Stimulated activated CD8-positive, alpha-beta memory T cell treated with anti-CD3 and anti-CD28 coated beads, Interleukin-4, amount 100 ng/mL, for 1 hour (primary cell): Measurements from ENCODE around the gene SCN11A.
"Not testable (repeated sequence)": the region's sequence is repeated elsewhere in the genome, so short reads cannot be mapped to it uniquely, and the experiment has no call there.

Source experiments
- DNase-seq, 2 donors: peaks; one replicate each; pipeline ENCODE4 v3.0.0-alpha.2; 2020; ENCODE audit warnings: low read depth in 2 of 2, low spot score in 1 of 2

SCN11A gene

DNA sequence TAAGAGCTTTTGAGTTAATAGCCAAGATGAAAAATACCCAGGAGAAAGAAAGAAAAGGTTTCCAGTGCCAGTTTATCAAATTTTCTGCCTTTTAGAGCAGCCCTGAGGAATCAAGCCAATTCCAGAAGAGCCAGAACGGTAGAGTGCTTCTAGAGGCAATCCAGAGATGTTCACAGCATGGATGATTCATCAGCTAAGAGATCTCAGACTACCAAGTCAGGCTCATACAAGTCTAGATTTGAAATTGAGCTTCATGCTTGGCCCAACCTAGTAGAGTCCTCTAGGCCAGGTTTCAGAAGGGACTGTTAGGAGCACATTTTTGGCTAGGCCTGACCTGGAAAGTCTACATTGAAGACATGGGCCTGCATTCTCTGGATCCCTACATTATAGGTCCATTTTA, 15.5 kb upstream of the SCN11A start:
- no peak for DNase-seq

- no peak for DNase-seq
Observed at GRCh38 chr3:39065197-39065596, 13.5 kb upstream of the SCN11A start.

DNA sequence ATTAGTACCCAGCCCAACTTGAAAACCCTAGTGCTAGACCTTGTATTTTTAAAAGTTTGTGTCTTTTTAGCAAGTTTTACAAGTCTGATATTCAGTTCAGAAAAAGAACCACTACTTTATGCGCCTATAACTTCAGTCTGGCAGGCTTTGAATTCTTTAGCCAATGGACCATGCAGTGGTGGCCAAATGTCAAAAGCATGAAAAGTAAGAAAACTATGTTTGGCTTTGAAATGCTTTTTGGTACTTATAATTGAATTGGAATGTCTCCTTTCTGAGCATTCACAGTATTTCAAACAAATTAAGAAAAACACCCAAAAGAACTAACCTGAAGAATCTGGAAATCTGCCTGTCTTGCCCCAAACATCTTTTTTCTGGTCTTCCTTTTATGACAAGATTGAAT, 12.9 kb upstream of the SCN11A start:
- no peak for DNase-seq

- DNase-seq = no peak
Observed at GRCh38 chr3:39063143-39063542, 11.4 kb upstream of the SCN11A start.

DNA sequence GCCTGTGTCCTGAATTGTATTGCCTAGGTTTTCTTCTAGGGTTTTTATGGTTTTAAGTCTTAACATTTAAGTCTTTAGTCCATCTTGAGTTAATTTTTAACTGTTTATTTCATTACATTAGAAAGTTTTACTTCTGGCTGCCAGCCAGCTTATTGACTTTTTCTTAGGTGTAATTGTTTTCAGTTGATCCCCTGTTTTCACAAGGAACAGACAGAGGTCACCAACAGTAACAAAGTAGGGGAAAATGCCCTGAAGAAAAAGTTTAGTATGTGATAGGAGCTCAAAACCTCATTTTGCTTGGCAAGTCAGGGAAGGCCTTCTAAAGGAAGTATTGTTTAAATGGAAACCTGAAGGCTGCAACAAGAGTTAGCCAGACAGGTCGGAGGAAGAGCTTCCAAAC, 10.4 kb upstream of the SCN11A start:
- no peak for DNase-seq

DNA sequence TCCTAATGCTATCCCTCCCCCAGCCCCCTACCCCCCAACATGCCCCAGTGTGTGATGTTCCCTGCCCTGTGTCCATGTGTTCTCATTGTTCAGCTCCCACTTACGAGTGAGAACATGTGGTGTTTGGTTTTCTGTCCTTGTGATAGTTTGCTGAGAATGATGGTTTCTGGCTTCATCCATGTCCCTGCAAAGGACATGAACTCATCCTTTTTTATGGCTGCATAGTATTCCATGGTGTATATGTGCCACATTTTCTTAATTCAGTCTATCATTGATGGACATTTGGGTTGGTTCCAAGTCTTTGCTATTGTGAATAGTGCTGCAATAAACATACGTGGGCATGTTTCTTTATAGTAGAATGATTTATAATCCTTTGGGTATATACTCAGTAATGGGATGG, 9.5 kb upstream of the SCN11A start:
- DNase-seq = not testable (repeated sequence)

GRCh38 chr3:39056151-39056550, 4.4 kb upstream of the SCN11A start:
- DNase-seq = no peak

- no peak for DNase-seq
Observed at GRCh38 chr3:39053696-39054095, 2.0 kb upstream of the SCN11A start.

DNA sequence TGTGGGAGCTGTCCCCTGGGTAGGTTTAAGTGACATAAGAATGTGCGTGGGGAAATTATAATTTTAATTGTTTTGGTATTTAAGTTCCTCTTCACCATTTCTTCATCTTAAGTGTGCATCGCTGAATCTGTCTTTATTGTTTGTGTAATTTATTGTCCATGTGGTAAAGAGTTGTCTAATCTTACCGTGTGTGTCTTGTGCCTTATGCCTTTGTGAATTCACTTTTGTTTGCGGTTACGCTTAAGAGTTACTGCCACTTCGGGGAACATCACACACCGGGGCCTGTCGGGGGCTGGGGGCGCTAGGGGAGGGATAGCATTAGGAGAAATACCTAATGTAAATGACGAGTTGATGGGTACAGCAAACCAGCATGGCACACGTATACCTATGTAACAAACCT, 839 bp upstream of the SCN11A start:
- DNase-seq = no peak

DNA sequence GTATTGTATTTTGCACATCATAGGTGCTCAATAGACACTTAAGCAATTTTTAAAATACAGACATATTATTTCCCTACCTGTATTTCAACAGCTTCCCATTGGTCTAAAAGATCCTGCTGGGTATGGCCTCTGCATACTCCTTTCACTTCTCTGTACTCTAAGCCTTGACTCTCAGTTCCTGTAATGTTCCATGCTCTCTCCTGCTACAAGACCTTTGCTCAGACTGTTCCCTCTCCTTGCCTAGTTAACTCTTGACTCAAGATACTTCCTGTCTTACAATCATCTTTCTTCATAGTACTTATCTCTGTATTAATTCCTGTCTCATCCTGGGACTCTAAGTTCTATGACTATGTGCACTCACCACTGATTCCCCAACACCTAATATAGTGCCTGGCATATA, 1.7 kb downstream of the SCN11A start:
- no peak for DNase-seq

DNA sequence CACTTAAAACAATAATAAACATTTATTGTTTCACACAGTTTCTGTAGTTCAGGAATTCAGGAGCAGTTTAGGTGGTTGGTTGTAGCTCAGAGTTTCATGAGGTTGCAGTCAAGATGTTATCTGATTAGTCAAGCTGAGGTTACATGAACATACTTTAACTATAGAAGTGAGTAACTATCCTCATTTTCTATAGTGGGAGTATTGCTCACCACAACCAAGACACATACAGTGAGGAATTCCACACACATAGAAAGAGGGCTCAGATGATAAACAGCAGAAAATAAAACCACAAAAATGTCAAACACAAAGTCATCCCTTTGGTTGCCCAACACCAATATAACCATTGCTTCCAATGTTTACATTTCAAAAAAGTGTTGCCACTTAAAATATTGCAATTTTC, 13.6 kb downstream of the SCN11A start:
- no peak for DNase-seq

GRCh38 chr3:39029556-39029955, 22.2 kb downstream of the SCN11A start:
- DNase-seq = no peak

GRCh38 chr3:39028546-39028945, 23.2 kb downstream of the SCN11A start:
- DNase-seq = no peak

GRCh38 chr3:39025222-39025970, 26.3 kb downstream of the SCN11A start:
- no peak for DNase-seq

DNA sequence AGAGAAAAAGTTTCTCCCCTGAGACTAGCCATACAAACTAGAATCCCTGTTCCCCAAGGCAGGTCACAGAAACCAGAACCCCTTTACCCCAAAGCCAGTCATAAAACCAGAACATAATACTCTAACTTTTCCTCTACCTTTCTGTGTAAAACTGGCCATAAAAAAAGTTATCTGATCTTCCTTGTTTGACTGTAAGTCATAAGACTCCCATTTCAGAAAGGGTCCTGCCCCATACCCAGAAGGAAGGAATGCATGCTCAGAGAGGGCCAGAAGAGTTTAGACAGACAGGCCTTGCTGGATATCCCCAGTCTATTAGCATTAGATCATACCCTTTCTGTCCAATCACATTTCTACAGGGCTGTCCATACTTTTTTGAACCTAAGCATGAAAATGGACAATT, 27.2 kb downstream of the SCN11A start:
- DNase-seq = no peak

DNA sequence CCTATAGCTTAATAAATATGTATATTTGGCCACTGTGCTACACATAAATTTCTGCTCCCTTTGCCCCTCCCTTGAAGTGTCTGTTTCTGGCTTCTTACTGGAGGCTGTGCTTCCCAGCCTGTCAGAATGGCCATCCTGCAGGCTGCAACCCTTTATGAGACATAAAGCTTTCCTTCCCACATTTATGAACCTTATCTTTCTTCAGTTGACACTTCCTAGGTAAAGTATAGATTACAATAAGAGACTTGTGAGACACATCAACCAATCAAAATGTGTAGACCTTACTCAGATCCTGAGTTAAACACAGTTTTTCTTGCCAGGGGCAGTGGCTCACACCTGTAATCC, 29.5 kb downstream of the SCN11A start:
- DNase-seq = no peak

GRCh38 chr3:39021465-39022285, 30.1 kb downstream of the SCN11A start:
- DNase-seq = no peak

DNA sequence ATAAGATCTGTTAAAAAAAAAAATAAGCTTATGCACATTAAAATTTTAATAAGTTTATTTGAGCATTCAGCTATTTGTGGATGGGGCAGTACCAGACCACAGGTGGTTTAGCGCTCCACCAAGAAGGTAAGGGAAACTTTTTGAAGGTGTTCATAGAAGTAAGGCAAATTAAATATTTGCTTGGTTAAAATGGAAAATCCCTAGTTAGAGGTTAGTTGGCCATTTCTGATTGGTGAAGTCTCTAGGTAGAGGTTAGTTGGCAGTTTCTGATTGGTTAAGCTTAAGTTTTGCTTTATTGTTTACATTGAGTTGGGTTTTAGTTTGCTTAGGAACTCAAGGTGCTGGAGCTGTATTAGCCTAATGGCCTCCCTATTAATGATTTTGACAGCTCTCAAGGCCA, 30.7 kb downstream of the SCN11A start:
- no peak for DNase-seq

DNA sequence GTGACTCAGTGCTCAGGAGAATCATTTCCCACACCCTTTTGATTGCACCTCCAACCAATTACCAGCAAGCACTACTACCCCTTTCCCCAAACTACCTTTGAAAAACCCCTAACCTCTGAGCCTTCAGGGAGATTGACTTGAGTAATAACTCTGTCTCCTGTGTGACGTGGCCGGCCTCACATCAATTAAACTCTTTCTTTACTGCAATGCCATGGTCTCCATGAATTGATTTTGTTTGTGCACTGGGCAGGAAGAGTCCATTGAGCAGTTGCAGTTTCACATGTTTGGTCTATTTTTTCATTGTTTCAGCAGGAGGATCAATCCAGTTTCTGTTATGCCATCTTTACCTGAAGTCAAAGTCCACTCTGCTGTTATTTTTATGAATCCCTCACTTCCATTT, 32.4 kb downstream of the SCN11A start:
- no peak for DNase-seq

GRCh38 chr3:39015418-39015817, 36.3 kb downstream of the SCN11A start:
- DNase-seq = no peak

DNA sequence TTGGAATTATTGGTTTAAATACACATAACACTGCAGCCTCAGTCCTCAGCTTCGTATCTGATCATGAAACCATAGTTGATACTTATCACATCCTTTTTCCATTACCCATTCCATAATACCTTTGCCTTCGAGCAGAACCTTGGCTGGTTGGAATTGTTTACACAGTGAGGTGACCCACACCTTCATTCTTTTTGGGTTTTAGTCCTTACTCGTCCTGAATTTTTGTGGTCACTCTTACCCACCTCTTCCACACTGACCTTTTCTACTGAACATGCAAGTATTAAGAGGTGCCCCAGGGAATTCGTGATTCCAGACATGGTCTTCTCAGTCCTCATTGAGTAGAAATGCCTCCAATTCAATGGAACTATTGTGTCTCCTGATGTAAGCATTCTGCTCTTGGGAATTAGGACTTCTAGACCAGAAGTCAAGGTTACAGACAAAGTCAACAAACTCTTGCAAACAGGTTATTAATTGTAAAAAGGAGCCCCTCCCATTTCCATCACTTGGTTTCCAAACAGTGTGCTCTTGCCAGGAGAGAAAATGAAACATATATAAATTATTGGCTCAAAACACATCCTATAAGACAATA, 37.7 kb downstream of the SCN11A start:
- no peak for DNase-seq

DNA sequence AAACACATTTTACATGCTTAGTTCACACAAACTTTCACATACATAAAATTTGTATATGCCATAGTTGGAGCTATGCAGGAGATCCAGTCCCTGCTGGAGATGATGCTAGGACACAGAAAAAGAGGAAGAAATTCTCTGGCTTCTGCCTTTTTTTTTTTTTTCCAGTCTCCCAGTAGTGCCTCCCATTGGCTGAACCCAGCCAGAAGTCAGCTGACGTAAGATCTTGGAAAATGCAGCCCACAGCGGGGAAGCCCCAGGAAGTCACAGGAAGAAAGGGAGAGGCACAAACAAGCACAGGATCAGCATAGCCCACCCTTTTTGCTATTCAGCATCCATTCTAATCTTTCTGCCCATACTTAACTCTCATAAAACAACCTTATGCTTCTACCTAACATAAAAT, 38.5 kb downstream of the SCN11A start:
- DNase-seq = no peak
